H54 (cell line): ENCODE results near the gene CCDC171.
"Not testable (repeated sequence)": the region's sequence is repeated elsewhere in the genome, so short reads cannot be mapped to it uniquely, and the experiment has no call there.

Experiments used
- DNase-seq: peaks from one replicate; pipeline ENCODE4 v3.0.0; 2011; ENCODE audit warnings: low spot score, mixed read lengths; ENCODE audit not compliant: insufficient read length
- FAIRE-seq: peaks from 3 replicates; lab custom pipeline; 2011; peaks lifted over from hg19 to GRCh38; lab: Jason Lieb, UNC
- POLR2A ChIP-seq: IDR thresholded peaks from 2 replicates; pipeline ENCODE4 v1.6.1; 2011; ENCODE audit warnings: low read depth, mild to moderate bottlenecking, low read length

Gene CCDC171

DNA sequence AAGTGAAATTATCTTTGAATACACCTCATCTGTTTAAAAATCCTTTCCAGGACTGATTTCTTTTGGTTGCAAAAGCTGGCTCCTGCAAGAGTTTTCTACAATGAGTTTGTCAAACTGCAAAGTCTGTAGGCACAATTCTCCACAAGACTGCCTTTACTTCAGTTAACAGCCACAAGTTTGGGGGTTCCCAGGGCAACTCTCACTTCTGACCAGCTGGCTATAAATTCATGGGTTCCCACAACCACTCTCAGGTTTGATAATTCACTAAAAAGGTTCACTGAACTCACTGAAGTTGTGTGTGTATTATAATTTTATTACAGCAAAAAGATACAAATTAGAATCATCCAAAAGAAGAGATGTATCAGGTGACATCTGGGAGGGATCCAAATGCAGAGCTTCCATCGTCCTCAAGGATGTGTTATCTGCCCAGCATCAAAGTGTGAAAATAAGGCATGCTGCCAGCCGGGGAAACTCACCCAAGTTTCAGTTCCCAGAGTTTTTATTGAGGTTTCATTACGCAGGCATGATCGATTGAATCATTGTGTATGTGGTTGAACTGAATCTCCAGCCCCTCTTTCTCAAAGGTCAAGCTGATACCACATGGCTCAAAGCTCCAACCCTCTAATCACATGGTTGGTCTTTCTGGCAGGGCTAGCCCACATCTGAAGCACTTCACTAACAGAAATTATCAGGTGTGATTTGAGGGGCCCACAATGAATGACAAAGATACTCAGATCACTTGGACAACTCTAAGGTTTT lies 23.1 kb upstream of the CCDC171 start:
- TF ChIP-seq POLR2A = no peak
- FAIRE-seq = no peak
- DNase-seq = no peak

DNA sequence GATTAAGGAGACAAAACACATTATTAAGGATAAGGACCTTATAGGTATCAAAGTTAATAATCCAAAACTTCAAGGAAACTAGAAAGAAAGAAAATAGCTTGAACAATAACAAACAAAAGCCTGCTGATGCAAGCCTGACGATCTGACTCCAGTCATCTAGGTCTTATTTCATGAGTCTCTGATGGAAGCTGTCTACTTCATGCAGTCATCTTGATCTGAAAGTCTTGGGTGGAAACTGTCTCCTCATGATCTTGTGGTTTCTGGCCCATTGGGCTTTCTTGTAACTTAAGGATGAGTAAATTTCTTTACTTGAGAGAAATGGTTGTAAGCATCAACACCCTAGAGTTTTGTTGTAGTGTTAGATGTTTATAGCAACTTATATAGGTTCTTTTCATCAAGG lies 21.5 kb upstream of the CCDC171 start:
- no peak for DNase-seq
- TF ChIP-seq POLR2A = no peak
- FAIRE-seq = no peak

DNA sequence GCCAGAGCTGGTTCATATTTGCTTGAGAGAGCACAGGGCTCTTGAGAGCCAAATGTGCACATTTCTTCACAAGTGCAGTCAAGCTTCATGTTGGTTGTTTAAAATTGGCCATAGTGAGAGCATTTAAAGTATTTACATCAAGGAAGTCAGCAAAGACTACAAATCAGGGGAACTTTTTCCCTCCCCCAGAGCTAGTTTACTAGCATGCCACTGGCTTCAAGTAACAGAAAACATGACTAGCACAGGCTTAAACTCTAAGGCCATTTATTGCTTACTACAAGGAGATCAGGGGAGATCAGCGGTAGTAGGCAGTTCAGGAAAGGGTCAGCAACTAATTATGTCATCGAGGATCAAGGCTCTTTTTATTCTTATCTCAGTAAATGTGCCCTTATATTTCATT lies 11.0 kb upstream of the CCDC171 start:
- no peak for TF ChIP-seq POLR2A
- peak; percentile 23 for FAIRE-seq

DNA sequence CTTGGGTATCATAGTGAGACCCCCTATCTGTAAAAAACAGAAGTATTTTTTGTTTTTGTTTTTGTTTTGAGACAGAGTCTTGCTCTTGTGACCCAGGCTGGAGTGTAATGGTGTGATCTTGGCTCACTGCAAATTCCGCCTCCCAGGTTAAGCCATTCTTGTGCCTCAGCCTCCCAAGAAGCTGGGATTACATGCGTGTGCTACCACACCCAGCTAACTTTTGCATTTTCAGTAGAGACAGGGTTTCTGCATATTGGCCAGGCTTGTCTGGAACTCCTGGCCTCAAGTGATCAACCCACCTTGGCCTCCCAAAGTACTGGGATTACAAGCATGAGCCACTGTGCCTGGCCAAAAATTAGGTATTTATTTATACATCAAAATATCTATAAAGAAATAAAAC lies 10.2 kb upstream of the CCDC171 start:
- DNase-seq (no peak), FAIRE-seq (no peak)
- no peak for TF ChIP-seq POLR2A

More for the DNA sequence above, 11.0 kb upstream of the CCDC171 start:
- no peak for DNase-seq

DNA sequence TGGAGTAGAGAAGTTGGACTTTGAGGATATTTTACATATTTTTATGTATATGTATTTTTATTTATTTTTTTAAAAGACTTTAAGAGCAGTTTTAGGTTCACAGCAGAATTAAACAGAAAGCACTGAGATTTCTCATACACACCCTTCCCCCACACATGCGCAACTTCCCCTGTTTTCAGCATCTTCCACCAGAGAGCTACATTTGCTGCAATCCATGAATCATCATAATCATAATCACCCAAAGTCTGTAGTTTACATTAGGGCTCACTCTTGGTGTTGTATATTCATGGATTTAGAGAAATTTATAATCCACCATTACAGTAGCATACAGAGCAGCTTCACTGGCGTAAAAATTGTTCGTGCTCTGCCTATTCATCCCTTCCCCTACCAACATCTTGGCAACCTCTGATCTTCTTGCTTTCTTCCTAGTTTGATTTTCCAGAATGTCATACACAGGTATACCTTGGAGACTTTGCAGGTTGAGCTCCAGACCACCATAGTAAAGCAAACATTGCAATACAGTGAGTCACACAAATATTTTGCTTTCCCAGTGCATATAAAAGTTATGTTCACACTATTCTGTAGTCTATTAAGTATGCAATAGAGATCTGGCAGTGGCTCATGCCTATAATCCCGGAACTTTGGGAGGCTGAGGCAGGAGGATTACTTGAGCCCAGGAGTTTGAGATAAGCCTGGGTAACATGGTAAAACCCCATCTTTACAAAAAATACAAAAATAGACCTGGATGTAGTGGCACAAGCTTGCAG lies 9.6 kb upstream of the CCDC171 start:
- DNase-seq (no peak), FAIRE-seq (peak; percentile 50)

DNA sequence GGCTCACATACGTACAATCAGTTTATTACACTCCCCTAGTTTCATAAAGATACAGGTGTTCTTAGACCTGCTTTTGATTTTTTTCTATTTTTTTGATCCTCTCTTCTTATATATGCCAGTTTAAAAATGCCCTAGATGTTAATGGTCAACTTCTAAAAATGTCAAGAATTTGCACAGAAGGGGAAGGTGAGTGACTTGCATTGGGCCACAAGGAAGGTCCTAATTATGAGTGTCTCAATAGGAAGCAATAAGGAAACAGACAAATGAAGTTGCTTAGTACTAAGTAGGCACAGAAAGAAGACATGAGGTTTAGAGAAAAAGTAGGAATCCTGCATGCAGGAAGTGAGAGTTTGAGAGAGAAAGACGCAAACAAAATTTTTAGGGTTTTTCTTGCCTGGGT lies 3.2 kb upstream of the CCDC171 start:
- FAIRE-seq (no peak), DNase-seq (no peak)
- no peak for TF ChIP-seq POLR2A

More for the DNA sequence above, 9.6 kb upstream of the CCDC171 start:
- TF ChIP-seq POLR2A = no peak

DNA sequence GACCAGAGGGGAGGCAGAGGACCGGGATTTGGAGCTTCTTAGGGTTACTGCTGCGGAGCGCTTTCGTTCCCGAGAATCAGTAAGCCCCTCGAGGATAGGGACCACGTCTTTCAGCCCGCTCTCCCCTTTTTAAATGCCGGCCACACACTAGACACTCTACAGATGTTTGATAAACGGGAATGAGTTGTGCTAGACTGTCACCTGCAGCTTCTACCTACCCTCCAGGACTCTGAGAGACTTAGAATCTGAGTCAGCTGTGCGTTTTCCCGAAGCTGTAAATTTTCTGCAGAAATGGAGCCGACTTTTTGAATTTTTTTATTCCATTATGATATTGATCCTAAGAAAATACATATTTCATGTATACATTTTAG lies 670 bp downstream of the CCDC171 start:
- DNase-seq (no peak), FAIRE-seq (no peak)
- TF ChIP-seq POLR2A = no peak

DNA sequence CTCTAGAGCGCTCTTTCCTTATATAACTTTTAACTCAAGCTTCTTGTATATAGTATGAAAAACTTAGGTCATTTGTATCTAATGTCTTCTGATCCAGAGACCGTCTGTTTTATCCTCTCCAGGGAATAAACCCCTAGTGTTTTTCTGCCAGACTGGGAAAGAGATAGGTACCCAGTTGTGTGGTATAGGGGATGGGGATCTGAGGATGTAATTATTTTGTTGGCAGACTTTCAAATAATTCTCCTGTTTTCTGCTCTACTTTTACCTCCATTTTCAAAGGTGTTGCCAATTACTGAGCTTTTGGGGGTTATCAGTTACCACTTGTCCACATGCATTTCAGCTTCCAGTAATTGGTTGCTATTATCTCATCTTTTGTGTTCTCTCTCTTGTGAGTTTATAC lies 17.9 kb downstream of the CCDC171 start:
- no peak for TF ChIP-seq POLR2A
- FAIRE-seq = no peak
- no peak for DNase-seq

DNA sequence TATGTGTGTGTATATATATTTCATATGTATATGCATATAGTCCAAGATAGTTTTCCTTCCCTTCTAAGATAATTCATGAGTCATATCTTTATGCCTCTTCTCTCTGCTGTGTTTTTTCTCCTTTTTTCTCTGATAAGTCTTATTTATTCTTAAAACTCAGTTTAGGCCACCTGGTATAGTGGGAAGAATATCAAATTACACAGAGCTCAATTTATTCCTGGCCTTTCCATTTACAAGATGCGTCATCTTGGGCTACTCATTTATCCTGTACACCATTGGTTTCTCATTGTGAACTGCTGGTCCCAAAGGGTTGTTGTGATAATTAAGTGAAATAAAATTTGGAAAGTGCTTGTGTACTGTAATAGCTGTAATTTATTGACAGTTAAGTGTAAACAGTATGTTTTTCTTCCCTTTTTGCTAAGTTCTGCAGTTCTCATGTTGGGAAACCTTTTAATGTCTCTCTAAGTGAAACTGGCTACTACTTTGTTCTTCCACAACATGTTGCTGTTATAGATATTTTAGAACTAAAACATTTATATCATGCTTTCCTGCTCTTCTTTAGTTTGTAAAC lies 19.4 kb downstream of the CCDC171 start:
- DNase-seq (no peak), FAIRE-seq (no peak)
- TF ChIP-seq POLR2A = no peak

DNA sequence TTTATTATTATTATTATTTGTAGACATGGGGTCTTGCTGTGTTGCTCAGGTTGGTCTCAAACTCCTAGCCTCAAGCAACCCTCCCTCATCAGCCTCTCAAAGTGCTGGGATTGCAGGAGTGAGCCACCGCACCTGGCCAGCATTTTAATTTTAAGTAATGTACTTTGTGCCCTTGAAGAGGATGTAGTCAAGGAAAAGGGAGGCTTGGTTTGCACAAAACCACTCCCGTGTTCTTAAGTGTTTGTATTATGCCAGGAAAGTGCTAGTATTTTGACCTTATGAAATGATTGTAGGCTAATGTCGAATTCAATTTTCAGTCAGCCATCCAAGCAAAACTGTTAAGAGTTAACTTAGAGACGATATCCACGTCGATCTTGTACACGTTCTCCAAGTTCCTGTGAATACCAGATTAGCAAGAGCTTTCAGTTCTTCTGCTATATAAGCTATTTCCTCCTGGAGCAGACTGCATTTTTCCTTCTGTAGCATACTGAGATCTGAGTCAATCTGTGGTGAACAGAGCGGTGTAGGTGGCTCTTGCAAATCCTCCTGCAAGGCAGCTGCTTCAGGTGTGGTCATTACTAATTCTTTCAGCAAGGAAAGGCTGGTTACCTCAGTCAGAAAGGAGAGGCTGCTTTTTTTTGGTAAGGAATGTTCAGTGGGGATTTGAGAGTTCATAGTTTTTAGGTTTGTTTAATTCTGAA lies 23.7 kb downstream of the CCDC171 start:
- FAIRE-seq = no peak
- no peak for DNase-seq
- TF ChIP-seq POLR2A = no peak

DNA sequence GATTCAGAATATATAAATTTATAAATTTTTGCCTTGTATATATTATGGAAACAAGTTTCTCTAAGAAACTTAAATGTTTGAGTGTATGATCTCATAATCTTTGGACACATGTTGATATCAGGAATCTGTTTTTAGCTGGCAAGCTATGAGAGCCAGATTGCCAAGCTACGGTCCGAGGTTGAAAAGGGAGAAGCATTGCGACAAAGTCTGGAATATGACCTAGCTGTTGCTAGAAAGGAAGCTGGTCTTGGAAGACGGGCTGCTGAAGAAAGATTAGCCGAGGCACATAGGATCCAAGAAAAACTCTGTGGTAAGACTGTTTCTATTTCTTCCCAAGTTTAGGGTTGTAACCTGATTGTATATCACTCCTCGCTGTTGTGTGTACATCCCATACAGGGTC lies 25.9 kb downstream of the CCDC171 start:
- no peak for FAIRE-seq
- TF ChIP-seq POLR2A = no peak
- DNase-seq = no peak

DNA sequence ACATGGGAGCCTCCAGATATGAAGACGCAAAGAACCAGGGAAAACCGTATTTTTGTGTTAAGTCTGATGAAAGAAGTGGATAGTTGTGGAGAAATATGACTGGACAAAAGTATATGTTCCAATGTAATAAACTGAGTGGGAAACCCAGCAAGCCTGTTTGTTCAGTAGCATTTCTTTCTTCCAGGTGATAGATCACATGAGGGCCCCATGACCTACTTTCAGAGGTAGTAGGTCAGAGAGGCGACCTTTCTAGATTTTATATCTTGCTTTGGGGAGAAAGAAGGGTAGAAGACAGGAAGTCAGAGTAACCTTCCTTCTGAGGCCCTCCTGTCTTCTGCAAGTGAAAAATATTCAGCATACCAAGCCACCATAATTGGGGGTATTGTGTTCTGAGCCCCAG lies 31.5 kb downstream of the CCDC171 start:
- no peak for TF ChIP-seq POLR2A
- FAIRE-seq (no peak), DNase-seq (no peak)

DNA sequence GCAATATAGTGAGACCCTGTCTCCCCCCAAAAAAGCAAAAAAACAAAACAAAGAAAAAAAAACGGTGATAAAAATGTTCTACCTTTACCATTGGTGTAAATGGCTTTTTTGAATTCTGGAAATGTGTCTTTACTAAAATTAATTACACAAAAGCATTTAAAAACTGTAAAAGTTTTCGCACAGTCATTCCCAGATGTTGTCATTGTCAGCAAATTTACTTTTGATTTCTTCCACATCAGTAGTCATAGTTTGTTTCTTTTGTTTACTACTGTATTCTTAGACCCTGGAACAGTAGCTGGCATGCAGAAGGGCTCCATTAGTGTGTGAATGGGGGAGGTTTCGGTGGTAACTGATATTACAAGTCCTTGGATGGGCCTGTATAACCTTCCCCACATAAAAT lies 39.5 kb downstream of the CCDC171 start:
- TF ChIP-seq POLR2A = no peak
- DNase-seq = no peak
- no peak for FAIRE-seq

DNA sequence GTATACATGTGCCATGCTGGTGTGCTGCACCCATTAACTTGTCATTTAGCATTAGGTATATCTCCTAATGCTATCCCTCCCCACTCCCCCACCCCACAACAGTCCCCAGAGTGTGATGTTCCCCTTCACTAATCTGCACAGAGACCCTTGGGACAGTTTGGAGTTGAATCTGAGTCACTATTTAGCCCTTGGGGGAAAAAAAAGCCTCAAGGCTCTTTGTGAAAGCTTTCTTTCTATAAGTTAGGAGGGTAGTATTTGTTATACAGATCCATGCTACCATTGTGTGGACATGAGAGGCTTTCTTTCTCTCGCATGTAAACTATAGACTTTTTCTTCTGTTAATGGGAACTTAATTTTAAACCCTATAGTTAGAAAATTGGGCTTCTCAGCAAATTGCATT lies 40.1 kb downstream of the CCDC171 start:
- FAIRE-seq, DNase-seq: not testable (repeated sequence)

DNA sequence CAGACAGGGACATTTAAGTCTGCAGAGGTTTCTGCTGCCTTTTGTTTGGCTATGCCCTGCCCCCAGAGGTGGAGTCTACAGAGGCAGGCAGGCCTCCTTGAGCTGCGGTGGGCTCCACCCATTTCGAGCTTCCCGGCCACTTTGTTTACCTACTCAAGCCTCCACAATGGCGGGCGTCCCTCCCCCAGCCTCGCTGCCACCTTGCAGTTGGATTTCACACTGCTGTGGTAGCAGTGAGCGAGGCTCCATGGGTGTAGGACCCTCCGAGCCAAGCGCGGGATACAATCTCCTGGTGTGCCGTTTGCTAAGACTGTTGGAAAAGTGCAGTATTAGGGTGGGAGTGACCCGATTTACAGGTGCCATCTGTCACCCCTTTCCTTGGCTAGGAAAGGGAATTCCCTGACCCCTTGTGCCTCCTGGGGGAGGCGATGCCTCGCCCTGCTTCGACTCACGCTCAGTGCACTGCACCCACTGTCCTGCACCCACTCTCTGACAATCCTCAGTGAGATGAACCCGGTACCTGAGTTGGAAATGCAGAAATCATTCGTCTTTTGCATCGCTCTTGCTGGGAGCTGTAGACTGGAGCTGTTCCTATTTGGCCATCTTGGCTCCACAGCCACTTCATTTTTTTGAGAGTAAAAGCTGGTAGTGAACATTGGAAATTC lies 48.0 kb downstream of the CCDC171 start:
- not testable (repeated sequence) for FAIRE-seq, DNase-seq
